Fibroblast of skin of back (primary cell): Measurements from ENCODE around the gene PCDHB15. TPM values are rescaled to one million over a fixed set of nuclear protein-coding genes. Genes with fewer than 3 reads are reported as not detected.
"Not testable (repeated sequence)": the region's sequence is repeated elsewhere in the genome, so short reads cannot be mapped to it uniquely, and the experiment has no call there.

Experiments
- DNase-seq: peaks from one replicate; pipeline ENCODE4 v3.0.0-alpha.2; 2013
- polyA plus RNA-seq, 2 experiments: library from polyadenylated mRNA; unstranded; fragments of 120-200 nt; gene quantifications; one replicate each; pipeline ENCODE4 v1.2.1, GENCODE V29; 2013; ENCODE audit not compliant: insufficient read length in 2 of 2

The PCDHB15 gene
- polyA plus RNA-seq (2013, experiment 1 of 2; ENCODE audit: insufficient read length) = 0.41 TPM
- 0.57 TPM for polyA plus RNA-seq (2013, experiment 2 of 2; ENCODE audit: insufficient read length)

DNA sequence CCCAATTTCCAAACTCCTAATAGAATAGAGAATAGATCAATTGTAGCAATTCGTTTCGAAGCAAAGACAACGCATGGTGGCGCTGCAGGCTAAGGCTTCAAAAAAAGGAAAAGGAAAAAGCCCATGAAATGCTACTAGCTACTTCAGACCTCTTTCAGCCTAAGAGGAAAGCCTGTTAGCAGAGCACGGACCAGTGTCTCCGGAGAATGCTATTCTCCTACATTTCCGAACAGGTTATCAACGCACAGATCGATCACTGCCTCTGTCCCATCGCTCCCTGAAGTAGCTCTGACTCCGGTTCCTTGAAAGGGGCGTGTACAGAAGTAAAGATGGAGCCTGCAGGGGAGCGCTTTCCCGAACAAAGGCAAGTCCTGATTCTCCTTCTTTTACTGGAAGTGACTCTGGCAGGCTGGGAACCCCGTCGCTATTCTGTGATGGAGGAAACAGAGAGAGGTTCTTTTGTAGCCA lies at the start of gene PCDHB15:
Gene PCDHB15 (plus strand): TSS at position 146 of the 468 bp plus-strand sequence. CDS start 184 bp downstream, at position 330.
- peak; percentile 7 for DNase-seq

DNA sequence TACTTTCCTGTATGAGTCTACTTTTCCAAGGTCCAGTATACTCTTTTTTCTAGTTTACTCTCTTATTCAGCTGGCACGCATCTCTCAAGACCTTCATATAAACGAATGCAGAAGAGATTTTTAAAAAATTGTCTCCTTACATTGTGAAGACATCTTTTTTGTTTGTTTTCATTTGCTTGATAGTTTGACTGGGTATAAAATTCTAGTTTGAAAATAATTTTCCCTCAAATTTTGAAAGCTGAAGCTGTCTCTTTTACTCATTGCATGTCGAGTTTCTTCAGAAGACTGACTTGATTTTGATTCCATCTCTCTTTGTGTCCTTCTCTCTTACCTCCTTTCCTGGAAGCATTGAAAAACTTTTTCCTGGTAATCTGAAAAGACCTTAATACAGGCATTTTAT lies 48.8 kb upstream of the PCDHB15 start:
- DNase-seq = no peak

DNA sequence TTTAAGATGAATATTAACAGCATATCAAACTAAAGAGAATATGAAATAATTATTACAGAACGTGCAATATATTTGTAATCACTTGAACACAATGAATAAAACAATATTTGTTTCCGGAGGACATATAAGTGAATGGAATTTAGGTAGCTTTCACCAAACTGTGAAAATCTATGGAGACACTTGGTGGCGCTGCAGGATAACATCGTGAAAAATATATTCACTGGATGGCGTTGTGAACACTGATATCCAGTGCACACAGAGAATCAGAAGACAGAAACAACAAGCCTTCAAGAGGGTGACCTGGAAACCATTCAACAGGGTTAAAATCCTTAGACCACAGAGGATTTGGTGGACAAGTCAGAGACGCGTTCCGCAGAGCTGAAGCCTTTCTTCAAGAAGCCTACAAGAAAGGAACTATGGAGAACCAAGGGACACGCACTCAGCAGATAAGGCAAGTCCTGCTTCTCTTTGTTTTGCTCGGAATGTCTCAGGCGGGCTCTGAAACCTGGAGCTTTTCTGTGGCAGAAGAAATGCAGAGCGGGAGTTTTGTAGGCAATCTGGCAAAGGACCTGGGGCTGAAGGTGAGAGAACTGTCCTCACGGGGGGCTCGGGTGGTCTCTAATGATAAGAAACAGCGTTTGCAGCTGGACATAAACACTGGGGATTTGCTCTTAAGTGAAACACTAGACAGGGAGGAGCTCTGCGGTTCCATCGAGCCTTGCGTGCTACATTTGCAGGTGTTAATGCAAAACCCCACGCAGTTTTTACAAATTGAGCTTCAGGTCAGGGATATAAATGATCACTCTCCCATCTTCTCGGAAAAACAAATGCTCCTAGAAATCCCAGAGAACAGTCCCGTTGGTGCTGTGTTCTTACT lies 45.6 kb upstream of the PCDHB15 start, which contains the start of gene PCDHB11:
Gene PCDHB11 (plus strand): TSS at position 269 of the 877 bp plus-strand sequence. CDS start 148 bp downstream, at position 417.
- DNase-seq = no peak

- not testable (repeated sequence) for DNase-seq
Measured at GRCh38 chr5:141201126-141201525, 44.1 kb upstream of the PCDHB15 start.

- DNase-seq = not testable (repeated sequence)
Measured at GRCh38 chr5:141201646-141202045, 43.5 kb upstream of the PCDHB15 start.

DNA sequence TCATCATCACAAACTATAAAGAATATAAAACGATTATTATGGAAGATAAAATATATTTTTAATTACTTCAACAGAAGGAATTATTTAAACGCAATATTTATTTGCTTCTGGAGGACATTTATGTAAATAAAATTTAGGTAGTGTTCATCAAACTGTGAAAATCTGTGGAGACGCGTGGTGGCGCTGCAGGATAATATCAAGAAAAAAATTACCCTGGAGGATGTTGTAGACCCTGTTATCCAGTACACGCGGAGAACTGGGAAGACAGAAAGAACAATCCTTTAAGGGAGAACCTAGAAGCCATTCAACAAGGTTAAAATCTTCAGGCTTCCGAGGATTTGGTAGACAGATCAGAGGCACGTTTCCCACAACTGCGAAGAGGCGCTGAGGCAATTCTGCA lies 36.7 kb upstream of the PCDHB15 start, which contains the start of gene PCDHB12:
Gene PCDHB12 (plus strand): TSS at position 242 of the 400 bp plus-strand sequence. CDS start 189 bp downstream, outside the sequence.
- no peak for DNase-seq

DNA sequence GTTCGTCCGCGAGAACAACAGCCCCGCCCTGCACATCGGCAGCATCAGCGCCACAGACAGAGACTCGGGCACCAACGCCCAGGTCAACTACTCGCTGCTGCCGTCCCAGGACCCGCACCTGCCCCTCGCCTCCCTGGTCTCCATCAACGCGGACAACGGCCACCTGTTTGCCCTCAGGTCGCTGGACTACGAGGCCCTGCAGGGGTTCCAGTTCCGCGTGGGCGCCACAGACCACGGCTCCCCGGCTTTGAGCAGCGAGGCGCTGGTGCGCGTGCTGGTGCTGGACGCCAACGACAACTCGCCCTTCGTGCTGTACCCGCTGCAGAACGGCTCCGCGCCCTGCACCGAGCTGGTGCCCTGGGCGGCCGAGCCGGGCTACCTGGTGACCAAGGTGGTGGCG lies 34.9 kb upstream of the PCDHB15 start:
- DNase-seq = not testable (repeated sequence)

GRCh38 chr5:141210849-141211248 lies 34.3 kb upstream of the PCDHB15 start:
- DNase-seq = not testable (repeated sequence)

DNA sequence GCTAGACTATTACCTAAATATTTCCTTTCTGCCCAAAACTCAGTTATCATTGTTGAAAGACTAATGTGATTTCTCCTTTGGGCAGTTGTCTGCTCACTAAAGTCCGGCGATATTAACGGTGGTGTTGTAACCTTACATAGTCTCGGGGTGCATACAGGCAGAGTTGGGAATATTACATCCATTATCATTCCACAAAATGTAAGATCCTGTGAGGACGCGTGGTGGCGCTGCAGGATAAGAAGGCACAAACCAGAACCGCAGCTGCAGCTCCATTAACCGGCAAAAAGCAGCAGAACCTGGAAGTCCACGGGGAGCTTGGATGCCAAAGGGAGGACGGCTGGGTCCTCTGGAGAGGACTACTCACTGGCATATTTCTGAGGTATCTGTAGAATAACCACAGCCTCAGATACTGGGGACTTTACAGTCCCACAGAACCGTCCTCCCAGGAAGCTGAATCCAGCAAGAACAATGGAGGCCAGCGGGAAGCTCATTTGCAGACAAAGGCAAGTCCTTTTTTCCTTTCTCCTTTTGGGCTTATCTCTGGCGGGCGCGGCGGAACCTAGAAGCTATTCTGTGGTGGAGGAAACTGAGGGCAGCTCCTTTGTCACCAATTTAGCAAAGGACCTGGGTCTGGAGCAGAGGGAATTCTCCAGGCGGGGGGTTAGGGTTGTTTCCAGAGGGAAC lies 31.4 kb upstream of the PCDHB15 start, which contains the start of gene PCDHB13:
Gene PCDHB13 (plus strand): TSS at position 264 of the 684 bp plus-strand sequence. CDS start 205 bp downstream, at position 469.
- DNase-seq = peak; percentile 9

DNA sequence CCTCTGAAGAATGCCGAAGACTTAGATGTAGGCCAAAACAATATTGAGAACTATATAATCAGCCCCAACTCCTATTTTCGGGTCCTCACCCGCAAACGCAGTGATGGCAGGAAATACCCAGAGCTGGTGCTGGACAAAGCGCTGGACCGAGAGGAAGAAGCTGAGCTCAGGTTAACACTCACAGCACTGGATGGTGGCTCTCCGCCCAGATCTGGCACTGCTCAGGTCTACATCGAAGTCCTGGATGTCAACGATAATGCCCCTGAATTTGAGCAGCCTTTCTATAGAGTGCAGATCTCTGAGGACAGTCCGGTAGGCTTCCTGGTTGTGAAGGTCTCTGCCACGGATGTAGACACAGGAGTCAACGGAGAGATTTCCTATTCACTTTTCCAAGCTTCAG lies 30.6 kb upstream of the PCDHB15 start:
- DNase-seq = not testable (repeated sequence)

DNA sequence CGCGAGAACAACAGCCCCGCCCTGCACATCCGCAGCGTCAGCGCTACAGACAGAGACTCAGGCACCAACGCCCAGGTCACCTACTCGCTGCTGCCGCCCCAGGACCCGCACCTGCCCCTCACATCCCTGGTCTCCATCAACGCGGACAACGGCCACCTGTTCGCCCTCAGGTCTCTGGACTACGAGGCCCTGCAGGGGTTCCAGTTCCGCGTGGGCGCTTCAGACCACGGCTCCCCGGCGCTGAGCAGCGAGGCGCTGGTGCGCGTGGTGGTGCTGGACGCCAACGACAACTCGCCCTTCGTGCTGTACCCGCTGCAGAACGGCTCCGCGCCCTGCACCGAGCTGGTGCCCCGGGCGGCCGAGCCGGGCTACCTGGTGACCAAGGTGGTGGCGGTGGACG lies 29.7 kb upstream of the PCDHB15 start:
- DNase-seq = not testable (repeated sequence)

DNA sequence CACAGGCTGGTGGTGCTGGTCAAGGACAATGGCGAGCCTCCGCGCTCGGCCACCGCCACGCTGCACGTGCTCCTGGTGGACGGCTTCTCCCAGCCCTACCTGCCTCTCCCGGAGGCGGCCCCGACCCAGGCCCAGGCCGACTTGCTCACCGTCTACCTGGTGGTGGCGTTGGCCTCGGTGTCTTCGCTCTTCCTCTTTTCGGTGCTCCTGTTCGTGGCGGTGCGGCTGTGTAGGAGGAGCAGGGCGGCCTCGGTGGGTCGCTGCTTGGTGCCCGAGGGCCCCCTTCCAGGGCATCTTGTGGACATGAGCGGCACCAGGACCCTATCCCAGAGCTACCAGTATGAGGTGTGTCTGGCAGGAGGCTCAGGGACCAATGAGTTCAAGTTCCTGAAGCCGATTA lies 29.2 kb upstream of the PCDHB15 start:
- not testable (repeated sequence) for DNase-seq

GRCh38 chr5:141223112-141223783 lies 21.9 kb upstream of the PCDHB15 start, which contains the start of gene PCDHB14:
PCDHB14 (plus strand) TSS chr5:141223343; CDS start chr5:141223506, 163 bp downstream.
- DNase-seq = peak; percentile 12

- not testable (repeated sequence) for DNase-seq
Measured at GRCh38 chr5:141224844-141225243, 20.4 kb upstream of the PCDHB15 start.

- not testable (repeated sequence) for DNase-seq
Measured at GRCh38 chr5:141225421-141225820, 19.8 kb upstream of the PCDHB15 start.

DNA sequence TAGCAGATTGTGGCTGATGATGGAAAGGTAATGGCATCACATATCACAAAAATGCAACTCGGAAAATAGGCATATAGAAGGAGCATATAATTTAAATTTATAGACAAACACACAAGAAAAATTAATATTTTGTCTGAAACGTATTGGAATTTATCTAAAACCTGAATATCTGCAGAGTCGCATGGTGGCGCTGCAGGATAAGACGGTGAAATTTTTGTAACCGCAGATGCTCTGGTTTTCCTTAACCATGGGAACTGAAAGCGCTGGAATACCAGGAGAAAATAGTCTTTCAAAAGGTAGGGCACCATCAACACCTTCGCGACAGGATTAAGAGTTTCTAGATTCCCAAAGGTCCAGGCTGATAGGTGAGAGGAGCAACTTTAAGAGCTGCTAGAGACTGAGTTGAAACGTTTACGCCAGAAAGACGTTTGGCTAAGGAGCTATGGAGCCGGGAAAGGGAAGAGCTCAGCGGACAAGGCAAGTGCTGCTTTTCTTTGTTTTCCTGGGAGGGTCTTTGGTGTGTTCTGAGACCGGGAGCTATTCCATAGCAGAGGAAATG lies 11.0 kb upstream of the PCDHB15 start:
- peak; percentile 3 for DNase-seq

DNA sequence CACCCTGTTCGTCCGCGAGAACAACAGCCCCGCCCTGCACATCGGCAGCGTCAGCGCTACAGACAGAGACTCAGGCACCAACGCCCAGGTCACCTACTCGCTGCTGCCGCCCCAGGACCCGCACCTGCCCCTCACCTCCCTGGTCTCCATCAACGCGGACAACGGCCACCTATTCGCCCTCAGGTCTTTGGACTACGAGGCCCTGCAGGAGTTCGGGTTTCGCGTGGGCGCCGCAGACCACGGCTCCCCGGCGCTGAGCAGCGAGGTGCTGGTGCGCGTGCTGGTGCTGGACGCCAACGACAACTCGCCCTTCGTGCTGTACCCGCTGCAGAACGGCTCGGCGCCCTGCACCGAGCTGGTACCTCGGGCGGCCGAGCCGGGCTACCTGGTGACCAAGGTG lies 9.3 kb upstream of the PCDHB15 start:
- DNase-seq = not testable (repeated sequence)

DNA sequence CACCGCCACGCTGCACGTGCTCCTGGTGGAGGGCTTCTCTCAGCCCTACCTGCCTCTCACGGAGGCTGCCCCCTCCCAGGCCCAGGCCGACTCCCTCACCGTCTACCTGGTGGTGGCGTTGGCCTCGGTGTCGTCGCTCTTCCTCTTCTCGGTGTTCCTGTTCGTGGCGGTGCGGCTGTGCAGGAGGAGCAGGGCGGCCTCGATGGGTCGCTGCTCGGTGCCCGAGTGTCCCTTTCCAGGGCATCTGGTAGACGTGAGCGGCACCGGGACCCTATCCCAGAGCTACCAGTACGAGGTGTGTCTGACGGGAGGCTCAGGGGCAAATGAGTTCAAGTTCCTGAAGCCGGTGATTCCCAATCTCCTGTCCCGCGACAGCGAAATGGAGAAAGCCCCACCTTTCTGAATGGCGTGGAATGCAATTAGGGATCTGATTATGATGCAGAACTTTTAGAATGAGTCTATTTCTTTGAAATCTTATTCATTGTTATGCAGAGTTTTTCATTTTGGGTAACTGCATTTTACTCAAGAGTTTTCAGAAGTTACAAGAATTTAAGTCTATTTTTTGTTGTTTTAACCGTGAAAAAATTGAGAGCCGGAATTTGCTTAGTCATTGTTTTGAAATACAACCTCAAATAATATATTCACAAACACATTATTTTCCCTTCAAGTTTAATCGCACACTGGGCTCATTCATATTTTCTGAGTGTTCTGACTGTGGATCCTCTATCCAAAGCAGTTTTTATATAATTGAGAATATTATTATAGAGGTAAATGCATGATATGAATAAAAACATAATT lies 8.5 kb upstream of the PCDHB15 start:
- no peak for DNase-seq

DNA sequence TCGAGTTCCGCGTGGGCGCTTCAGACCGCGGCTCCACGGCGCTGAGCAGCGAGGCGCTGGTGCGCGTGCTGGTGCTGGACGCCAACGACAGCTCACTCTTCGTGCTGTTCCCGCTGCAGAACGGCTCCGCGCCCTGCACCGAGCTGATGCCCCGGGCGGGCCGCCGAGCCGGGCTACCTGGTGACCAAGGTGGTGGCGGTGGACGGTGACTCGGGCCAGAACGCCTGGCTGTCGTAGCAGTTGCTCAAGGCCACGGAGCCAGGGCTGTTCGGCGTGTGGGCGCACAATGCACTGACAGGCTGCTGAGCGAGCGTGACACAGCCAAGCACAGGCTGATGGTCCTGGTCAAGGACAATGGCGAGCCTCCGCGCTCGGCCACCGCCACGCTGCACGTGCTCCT lies 3.7 kb upstream of the PCDHB15 start:
- DNase-seq = no peak

- DNase-seq = not testable (repeated sequence)
Measured at GRCh38 chr5:141246971-141247370, 1.8 kb downstream of the PCDHB15 start.

GRCh38 chr5:141247434-141247833 lies 2.2 kb downstream of the PCDHB15 start:
- not testable (repeated sequence) for DNase-seq
